GM18511 (cell line): ENCODE measurements around the gene SPATC1L.

Experiments used
- ATAC-seq: cut with Tn5 transposase; IDR thresholded peaks from one replicate; pipeline ENCODE4 v1.9.1; 2021; ENCODE audit warnings: mild to moderate bottlenecking, moderate library complexity; ENCODE audit not compliant: unreplicated experiment

SPATC1L gene

DNA sequence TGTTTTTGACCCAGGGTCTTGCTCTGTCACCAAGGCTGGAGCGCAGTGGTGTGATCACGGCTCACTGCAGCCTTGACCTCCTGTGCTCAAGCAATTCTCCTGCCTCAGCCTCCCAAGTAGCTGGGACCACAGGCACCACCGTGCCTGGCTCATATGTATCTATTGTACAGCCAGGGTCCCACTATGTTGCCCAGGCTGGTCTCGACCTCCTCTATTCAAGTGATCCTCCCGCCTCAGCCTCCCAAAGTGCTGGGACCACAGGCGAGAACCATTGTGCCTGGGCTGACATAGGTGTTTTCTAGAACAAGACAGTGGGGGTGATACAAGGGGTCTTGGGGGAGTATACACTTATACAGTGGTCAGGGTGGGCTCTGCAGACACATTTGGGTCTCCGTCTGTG lies 46.4 kb downstream of the SPATC1L start:
- no peak for ATAC-seq

DNA sequence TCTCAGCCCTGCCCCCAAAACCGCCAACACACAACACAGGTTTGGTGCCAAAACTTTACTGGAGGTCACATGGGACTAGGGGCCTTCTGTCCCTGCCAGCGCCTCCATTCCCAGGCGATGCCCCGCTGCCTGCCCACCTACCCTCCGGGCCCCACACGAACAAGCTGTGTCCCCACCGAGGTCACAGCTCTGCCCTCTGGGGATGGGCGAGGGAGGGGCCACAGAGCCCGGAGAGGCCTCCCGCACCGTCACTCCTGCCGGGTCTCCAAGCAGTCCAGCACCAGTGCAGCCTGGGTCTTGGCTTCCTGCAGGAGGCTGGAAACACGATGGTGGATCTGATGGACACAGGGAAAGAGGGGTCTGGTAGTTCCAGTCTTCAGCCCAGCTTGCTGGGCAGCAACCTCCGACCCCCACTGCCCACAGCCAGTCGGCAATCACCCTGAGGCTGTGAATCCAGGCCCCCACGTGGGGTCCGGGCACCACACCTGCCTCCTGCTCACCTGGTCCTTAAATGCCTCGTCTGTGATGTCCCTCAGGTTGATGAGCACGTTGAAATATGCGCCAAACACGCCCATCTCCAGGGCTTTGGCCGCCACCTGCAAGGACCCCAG lies 47.4 kb downstream of the SPATC1L start:
- ATAC-seq = no peak

DNA sequence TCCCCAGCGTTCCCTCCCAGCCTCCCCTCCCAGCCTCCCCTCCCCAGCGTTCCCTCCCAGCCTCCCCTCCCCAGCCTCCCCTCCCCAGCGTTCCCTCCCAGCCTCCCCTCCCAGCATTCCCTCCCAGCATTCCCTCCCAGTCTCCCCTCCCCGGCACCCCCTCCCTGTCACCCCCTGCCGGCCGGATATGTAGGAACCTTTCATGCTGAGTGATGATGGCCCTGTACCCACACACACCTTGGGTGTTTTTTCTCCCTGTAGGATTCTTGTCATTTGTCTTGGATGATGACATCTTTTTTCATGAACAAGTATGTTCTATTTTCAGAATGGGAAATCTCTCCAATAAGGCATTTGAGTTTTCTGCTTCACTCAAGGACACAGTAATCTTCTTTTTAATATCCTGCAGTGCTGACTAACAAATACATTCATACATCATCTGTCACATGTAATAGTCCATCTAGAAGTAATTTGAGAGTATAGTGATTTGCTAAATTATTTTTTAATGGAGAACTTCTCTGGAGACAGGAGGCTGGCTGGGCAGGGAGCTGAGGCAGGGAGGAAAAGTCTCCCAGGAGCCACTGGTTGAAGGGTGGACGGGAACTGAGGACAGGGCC lies 48.4 kb downstream of the SPATC1L start:
- no peak for ATAC-seq

DNA sequence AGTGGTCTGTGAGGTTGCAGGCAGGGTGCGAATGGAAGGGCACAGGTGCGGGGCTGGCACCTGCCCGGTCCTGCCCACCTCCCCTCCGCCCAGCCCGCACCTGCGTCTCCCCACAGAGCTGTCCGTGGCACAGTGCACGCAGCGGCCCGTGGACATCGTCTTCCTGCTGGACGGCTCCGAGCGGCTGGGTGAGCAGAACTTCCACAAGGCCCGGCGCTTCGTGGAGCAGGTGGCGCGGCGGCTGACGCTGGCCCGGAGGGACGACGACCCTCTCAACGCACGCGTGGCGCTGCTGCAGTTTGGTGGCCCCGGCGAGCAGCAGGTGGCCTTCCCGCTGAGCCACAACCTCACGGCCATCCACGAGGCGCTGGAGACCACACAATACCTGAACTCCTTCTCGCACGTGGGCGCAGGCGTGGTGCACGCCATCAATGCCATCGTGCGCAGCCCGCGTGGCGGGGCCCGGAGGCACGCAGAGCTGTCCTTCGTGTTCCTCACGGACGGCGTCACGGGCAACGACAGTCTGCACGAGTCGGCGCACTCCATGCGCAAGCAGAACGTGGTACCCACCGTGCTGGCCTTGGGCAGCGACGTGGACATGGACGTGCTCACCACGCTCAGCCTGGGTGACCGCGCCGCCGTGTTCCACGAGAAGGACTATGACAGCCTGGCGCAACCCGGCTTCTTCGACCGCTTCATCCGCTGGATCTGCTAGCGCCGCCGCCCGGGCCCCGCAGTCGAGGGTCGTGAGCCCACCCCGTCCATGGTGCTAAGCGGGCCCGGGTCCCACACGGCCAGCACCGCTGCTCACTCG lies 52.2 kb downstream of the SPATC1L start:
- ATAC-seq = no peak

DNA sequence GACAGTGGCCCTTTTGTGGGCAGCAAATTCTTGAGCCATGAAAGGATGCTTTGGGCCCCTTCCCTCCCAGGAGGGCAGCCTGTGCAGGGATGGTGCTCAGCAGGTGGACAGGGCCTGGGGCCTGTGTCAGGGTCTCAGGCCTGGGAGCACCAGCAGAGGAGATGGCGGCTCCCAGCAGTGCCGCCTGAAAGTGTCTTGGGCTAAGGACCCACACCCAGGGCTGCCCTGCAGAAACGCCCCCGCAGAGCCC lies 52.7 kb downstream of the SPATC1L start:
- no peak for ATAC-seq

DNA sequence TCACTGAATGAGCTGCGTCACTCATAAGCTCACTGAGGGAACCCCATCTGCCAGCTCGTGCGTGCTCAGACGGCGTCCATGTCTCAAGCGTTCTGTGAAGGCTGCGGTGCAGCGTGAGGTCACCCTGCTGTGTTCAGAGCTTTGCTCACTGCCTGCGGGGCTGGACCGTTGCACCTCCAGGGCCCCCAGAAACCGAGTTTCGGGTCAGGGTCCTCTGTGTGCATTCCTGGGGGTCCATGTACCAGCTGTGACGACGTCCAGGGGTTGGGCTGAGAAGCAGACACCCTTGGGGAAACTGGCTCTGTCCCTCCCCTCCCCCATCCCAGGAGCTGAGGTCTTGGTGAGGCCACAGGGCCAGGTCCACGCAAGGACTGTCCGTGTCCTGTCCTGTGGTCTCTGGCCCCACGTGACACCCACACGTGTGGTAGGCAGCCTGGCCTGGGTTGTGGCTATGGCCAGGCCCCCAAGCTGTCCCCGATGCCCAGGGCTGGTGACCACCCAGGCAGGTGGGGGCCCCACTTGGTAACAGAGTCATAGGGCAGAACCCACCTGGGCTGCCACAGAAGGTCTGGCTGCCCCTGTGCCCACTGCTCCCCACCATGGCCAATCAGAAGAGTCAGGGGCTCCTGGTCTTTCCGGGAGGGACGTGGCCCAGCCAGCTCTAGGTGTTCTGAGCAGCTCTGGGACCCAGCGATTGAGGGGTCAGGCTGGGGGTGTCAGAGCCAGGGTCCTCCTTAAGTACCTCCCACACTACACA lies 53.2 kb downstream of the SPATC1L start:
- ATAC-seq = no peak

DNA sequence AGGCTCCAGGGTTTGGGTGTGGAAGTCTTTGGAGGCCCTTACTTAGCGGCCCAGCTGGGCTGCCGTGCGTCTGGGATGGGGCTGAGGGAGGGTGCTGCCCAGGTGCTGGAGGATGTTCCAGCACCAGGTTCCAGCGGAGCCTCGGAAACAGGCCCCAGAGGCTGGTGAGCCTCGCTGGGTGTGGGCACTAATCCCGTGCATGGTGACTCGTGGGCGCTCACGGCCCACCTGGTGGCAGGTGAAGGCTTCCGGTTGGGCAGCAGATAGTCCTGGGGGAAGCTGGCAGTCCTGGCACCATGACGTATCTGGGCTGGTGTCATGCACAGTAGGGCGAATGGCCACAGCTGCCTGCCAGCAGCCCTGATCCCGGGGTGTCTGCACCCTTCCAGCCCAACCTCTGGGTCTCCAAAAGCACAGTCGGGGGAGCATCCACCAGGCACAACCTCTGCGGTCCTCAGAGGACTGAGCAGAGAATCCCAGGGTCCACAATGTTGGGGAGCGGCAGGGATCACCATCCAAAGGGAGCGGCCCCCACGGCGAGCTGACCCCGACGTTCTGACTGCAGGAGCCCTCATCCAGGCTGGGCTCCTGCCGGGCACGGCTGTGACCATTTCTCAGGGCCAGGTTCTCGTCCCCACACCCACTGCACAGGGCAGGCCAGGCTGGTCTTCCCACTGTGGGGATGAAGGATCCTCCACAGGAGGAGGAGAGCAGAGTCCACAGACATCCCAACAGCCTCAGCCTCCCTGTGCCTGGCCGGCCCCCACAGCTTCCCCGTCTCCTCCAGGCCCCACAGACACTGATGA lies 54.2 kb downstream of the SPATC1L start:
- ATAC-seq = no peak

DNA sequence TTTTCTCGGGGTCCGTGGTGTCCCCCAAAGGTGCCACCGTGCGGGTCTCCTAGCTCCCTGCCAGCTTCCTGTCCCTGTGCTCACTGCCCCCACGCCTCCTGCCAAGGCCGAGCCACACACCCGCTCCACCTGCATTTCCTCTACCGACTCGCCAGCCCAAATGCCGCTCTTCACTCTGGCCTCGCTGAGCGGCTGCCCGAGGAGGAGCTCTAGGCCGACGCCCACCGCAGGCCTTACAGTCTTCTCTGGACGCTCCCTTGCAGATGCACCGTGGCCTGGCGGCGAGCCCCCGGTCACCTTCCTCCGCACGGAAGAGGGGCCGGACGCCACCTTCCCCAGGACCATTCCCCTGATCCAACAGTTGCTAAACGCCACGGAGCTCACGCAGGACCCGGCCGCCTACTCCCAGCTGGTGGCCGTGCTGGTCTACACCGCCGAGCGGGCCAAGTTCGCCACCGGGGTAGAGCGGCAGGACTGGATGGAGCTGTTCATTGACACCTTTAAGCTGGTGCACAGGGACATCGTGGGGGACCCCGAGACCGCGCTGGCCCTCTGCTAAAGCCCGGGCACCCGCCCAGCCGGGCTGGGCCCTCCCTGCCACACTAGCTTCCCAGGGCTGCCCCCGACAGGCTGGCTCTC lies 55.2 kb downstream of the SPATC1L start:
- no peak for ATAC-seq

DNA sequence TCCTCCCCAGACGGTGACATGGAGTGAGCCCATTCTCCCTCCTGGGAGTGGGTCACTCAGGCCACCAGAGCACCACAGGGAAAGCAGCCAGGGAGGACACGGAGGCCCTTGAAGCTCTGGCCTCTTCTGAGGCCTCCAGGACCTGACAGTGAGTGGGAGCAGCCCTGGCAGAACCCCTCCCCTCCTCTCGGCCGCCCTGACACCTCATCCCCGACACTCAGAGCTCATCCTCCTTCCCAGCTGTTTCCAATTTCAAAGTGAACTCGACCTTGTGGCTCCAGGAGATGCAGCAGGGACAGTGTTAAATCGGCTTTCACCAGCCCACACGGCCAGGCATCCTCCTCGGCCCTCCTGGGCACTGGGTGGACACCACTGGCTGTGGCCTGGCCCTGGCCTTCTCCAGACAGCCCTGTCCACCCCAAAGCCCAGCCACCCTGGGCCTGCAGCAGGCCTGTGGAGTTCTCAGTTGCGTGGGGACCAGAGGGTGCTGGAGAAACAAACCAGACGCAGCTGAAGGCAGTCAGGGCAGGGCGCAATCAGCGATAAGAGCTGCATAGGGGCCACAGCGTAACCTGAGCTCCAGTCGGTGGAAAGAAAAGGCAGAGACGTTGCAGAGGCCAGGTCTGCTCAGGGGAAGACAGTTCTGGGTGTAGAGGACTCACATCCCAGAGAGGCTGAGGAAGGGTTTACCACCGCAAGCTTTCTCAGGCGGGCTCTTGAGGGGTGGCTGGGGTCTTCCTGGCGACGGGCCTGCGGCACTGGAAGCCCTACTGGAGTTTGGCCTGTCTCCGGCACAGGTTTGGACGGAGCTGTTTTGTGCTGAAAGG lies 55.9 kb downstream of the SPATC1L start:
- ATAC-seq = no peak

DNA sequence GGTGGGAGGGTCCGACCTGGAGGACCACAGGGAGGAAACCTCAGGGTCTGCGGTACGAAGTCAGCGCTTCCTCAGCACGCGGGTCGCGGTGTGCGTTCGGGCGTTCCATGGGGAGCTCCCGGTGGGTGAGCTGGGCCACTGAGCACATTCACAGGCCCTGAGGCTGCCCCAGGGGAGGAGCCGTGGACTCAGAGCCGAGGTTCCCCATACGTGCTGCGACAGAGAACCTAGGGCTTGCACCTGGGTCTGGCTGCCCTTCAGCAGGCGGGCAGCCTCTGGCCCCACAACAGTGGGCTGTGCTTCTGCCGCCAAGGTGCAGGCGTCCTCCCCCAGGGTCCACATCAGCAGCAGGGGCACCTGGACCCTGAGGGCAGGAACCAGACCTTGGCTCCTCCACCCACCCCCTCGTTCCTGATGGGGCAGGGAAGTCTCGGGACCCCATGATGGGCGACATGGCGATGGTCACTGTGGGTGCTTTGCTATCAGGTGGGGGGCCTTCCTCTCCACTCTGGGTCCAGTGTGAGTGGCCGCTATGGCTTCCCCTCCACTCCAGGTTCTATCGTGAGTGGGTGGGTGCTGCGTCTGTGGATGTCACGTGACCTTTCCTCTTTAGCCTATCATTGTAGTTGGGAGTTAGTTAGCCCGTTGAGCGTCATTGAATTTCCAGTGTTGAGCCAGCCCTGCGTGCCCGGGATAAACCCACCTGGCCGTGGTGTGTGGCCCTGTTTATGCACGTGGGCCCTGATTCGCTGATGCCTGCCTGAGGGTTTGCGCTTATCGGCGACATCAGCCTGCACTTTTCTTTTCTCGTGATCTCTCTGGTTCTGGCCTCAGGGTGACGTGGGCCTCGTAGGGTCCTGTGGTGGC lies 56.8 kb downstream of the SPATC1L start:
- no peak for ATAC-seq

DNA sequence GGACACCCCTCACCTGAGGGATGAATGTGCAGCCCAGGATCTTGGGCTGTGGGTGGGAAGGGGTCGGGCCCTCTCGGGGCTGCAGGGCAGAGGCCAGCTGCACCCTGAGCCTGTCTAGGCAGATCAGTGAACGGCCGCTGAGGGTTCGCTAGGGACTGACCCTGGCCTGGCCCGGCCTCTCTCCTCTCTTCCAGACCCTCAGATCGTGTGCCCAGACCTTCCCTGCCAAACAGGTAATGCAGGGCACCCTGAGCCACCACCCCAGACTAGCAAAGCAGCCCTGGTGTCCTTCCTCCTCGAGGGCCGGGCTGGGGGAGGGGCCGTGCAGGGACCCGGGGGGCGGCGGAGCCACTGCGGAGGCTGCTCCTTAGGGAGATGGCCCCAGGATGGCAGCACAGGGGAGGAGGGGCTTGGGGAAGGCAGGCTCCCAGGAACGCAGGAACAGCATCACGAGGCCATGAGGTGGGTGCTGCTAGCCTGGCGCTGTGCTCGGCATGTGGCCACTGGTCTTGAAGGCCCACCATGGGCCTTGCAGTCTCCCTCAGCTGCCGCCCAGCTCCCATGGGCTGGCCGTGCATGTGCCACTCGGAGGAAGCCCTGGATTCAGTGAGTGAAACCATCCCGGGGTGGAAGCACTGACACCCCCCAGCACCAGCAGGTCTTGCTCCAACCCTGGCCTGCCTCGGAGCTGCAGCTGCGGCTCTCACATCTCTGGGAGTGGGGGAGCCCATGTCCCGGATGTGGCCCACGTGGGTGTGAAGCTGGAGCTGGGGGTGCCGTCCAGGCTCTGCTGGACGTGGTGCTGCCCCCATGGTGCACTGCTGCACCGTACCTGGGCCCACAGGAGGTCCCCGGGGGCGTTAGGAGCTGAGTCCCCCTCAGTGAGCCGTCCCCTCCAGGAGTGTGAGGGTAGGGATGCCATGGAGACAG lies 57.7 kb downstream of the SPATC1L start:
- ATAC-seq = no peak

DNA sequence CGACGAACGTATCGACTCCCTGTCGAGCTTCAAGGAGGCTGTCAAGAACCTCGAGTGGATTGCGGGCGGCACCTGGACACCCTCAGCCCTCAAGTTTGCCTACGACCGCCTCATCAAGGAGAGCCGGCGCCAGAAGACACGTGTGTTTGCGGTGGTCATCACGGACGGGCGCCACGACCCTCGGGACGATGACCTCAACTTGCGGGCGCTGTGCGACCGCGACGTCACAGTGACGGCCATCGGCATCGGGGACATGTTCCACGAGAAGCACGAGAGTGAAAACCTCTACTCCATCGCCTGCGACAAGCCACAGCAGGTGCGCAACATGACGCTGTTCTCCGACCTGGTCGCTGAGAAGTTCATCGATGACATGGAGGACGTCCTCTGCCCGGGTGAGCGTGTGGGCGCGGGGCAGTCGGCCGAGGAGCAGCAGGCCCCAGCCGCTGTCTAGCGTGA lies 58.4 kb downstream of the SPATC1L start:
- no peak for ATAC-seq

DNA sequence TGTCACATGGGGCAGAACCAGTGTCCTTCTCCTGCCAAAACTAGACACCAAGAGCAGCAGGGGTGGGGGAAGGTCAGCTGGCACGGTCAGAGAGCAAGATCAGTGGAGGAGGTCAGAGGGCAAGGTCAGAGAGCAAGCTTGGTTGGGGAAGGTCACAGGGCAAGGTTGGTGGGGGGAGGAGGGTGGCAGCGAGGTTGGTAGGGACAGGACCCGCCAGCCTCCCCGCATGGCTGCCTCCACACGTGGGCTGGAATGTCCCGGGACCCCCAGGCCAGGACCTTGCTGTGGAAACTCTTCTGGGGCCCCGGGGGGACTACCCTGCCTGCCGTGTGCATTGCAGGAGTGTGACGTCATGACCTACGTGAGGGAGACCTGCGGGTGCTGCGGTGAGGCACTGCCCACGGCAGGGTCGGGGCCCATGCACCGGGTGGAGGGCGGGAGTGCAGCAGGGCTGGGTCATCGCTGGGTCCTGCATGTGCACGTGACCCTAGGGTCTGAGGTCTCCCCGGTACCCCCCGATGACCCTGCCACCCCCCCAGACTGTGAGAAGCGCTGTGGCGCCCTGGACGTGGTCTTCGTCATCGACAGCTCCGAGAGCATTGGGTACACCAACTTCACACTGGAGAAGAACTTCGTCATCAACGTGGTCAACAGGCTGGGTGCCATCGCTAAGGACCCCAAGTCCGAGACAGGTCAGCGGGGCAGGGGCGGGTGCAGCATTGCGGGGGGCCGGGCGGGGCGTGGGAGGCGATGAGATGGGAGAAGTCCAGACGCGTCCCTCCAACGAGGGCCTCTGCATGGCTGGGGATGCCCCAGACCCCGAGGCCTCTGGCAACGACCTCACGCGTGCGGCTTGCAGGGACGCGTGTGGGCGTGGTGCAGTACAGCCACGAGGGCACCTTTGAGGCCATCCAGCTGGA lies 59.1 kb downstream of the SPATC1L start:
- no peak for ATAC-seq

DNA sequence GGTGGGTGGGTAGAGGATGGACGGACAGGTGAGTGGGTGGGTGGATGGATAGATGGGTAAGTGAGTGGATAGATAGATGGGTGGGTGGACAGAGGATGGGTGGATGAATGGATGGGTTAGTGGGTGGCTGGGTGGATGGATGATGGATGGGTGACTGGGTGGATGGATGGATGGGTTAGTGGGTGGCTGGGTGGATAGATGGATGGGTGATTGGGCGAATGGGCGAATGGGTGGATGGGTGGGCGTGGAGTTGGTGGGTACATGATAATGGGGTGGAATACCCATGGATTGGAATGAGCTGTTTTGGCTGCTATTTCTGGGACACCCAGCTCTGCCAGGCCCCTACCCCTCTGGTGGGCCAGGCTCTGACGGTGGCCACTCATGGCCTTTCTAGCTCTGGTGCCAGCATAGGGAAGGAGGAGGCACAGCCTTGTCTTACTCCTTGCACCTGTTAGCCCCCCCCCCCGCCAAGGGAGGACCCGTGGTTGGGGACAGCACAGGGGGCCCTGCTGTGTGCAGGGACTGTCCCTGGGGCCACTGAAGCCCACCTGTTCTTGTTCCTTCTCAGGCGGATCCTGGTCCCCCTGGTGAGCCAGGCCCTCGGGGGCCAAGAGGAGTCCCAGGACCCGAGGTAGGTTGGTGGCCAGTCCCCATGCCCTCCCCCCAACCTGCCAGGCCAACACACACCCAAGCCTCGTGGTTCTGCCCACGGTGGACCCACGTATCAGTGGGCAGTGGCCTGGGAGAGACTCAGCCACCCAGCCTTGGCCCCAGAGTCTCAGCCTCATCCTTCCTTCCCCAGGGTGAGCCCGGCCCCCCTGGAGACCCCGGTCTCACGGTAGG lies 60.0 kb downstream of the SPATC1L start:
- no peak for ATAC-seq
